HL-60/S4 treated with phorbol 12-myristate 13-acetate at 8.2 ng/mL for 4 days and 3 days (cell line): Measurements from ENCODE around the gene CEP128.

Source experiments
- in situ Hi-C: fragments of 300-500 bp; cut with MboI; formaldehyde crosslinking; loops from 2 replicates; pipeline ENCODE4 v1.15.0; 2022; ENCODE audit warnings: low sequenced_read_pairs

Gene CEP128

GRCh38 chr14:80941241-80942185 lies at the start of gene CEP128:
Gene CEP128, minus strand, starts transcription at chr14:80941738.
- in situ Hi-C loops = no loop called here

- in situ Hi-C loops = no loop called here
These were observed 47.3 kb upstream of the CEP128 start for GRCh38 chr14:80988735-80989429.

- in situ Hi-C loops = no loop called here
These were observed 46.7 kb upstream of the CEP128 start for GRCh38 chr14:80988192-80988591.

GRCh38 chr14:80987235-80988032 lies 45.9 kb upstream of the CEP128 start:
- in situ Hi-C loops = no loop called here

- in situ Hi-C loops = no loop called here
These were observed 41.2 kb upstream of the CEP128 start for GRCh38 chr14:80982711-80983110.

GRCh38 chr14:80981673-80982072 lies 40.1 kb upstream of the CEP128 start:
- in situ Hi-C loops = no loop called here

GRCh38 chr14:80981156-80981555 lies 39.6 kb upstream of the CEP128 start:
- in situ Hi-C loops = no loop called here

GRCh38 chr14:80979951-80980350 lies 38.4 kb upstream of the CEP128 start:
- in situ Hi-C loops = no loop called here

- in situ Hi-C loops = no loop called here
These were observed 36.9 kb upstream of the CEP128 start for GRCh38 chr14:80978403-80978802.

- in situ Hi-C loops = no loop called here
These were observed 35.7 kb upstream of the CEP128 start for GRCh38 chr14:80977221-80977620.

- in situ Hi-C loops = no loop called here
These were observed 33.1 kb upstream of the CEP128 start for GRCh38 chr14:80974679-80975078.

GRCh38 chr14:80973931-80974641 lies 32.5 kb upstream of the CEP128 start:
- in situ Hi-C loops = no loop called here

- in situ Hi-C loops = no loop called here
These were observed 23.5 kb upstream of the CEP128 start for GRCh38 chr14:80965037-80965436.

- in situ Hi-C loops = no loop called here
These were observed 18.0 kb upstream of the CEP128 start for GRCh38 chr14:80959496-80959895.

- in situ Hi-C loops = no loop called here
These were observed 17.4 kb upstream of the CEP128 start for GRCh38 chr14:80958939-80959338.

- in situ Hi-C loops = no loop called here
These were observed 16.7 kb upstream of the CEP128 start for GRCh38 chr14:80958226-80958625.

GRCh38 chr14:80957613-80958012 lies 16.1 kb upstream of the CEP128 start:
- in situ Hi-C loops = no loop called here

GRCh38 chr14:80956922-80957321 lies 15.4 kb upstream of the CEP128 start:
- in situ Hi-C loops = no loop called here

GRCh38 chr14:80956102-80956501 lies 14.6 kb upstream of the CEP128 start:
- in situ Hi-C loops = no loop called here

GRCh38 chr14:80955416-80955941 lies 13.9 kb upstream of the CEP128 start, which contains the start of gene TSHR:
Gene TSHR, plus strand, starts transcription at chr14:80955621. Its CDS starts 60 bp downstream, at chr14:80955681.
- in situ Hi-C loops = no loop called here
